ENCODE measurements around the gene NUDT14.

NUDT14 gene

GRCh38 chr14:105160776-105161175 lies 20.3 kb downstream of the NUDT14 start:
- no peak for DNase-seq (ENCODE audit: low read depth in 1 of 2, low spot score in 1 of 2)

- no peak for DNase-seq (ENCODE audit: low read depth in 1 of 2, low spot score in 1 of 2)
Measured at GRCh38 chr14:105159344-105159743, 21.8 kb downstream of the NUDT14 start.

- no peak for DNase-seq (ENCODE audit: low read depth in 1 of 2, low spot score in 1 of 2)
Measured at GRCh38 chr14:105158794-105159193, 22.3 kb downstream of the NUDT14 start.

GRCh38 chr14:105157872-105158271 lies 23.2 kb downstream of the NUDT14 start:
- no peak for DNase-seq (ENCODE audit: low read depth in 1 of 2, low spot score in 1 of 2)

- no peak for DNase-seq (ENCODE audit: low read depth in 1 of 2, low spot score in 1 of 2)
Measured at GRCh38 chr14:105156414-105157375, 24.4 kb downstream of the NUDT14 start.

- no peak for DNase-seq (ENCODE audit: low read depth in 1 of 2, low spot score in 1 of 2)
Measured at GRCh38 chr14:105155681-105156413, 25.3 kb downstream of the NUDT14 start.

- no peak for DNase-seq (ENCODE audit: low read depth in 1 of 2, low spot score in 1 of 2)
Measured at GRCh38 chr14:105155071-105155651, 26.0 kb downstream of the NUDT14 start.

- no peak for DNase-seq (ENCODE audit: low read depth in 1 of 2, low spot score in 1 of 2)
Measured at GRCh38 chr14:105154476-105154871, 26.6 kb downstream of the NUDT14 start.

- no peak for DNase-seq (ENCODE audit: low read depth in 1 of 2, low spot score in 1 of 2)
Measured at GRCh38 chr14:105153739-105154475, 27.2 kb downstream of the NUDT14 start.

- no peak for DNase-seq (ENCODE audit: low read depth in 1 of 2, low spot score in 1 of 2)
Measured at GRCh38 chr14:105153331-105153731, 27.8 kb downstream of the NUDT14 start.

- DNase-seq (ENCODE audit: low read depth in 1 of 2, low spot score in 1 of 2): no peak
Measured at GRCh38 chr14:105152794-105153241, 28.3 kb downstream of the NUDT14 start.

- DNase-seq (ENCODE audit: low read depth in 1 of 2, low spot score in 1 of 2): no peak
Measured at GRCh38 chr14:105151838-105152793, 29.0 kb downstream of the NUDT14 start.

- DNase-seq (ENCODE audit: low read depth in 1 of 2, low spot score in 1 of 2): no peak
Measured at GRCh38 chr14:105151084-105151837, 29.9 kb downstream of the NUDT14 start.

- no peak for DNase-seq (ENCODE audit: low read depth in 1 of 2, low spot score in 1 of 2)
Measured at GRCh38 chr14:105150368-105151083, 30.6 kb downstream of the NUDT14 start.

GRCh38 chr14:105150026-105150367 lies 31.1 kb downstream of the NUDT14 start:
- DNase-seq (ENCODE audit: low read depth in 1 of 2, low spot score in 1 of 2): no peak

GRCh38 chr14:105149146-105149781 lies 31.8 kb downstream of the NUDT14 start:
- no peak for DNase-seq (ENCODE audit: low read depth in 1 of 2, low spot score in 1 of 2)

GRCh38 chr14:105148604-105149145 lies 32.4 kb downstream of the NUDT14 start:
- no peak for DNase-seq (ENCODE audit: low read depth in 1 of 2, low spot score in 1 of 2)
